Measurements from ENCODE around the gene ERG. TPM values are rescaled to one million over a fixed set of nuclear protein-coding genes. Genes with fewer than 3 reads are reported as not detected.
A peak's percentile ranks its signal among the peaks of the same experiment; 100 is the strongest.

Gene ERG
- total and polyA plus RNA-seq, 2 of the 13 experiments (the other 11 are each of a cell fraction or from before 2014, with no cell fraction given), result not detected

DNA sequence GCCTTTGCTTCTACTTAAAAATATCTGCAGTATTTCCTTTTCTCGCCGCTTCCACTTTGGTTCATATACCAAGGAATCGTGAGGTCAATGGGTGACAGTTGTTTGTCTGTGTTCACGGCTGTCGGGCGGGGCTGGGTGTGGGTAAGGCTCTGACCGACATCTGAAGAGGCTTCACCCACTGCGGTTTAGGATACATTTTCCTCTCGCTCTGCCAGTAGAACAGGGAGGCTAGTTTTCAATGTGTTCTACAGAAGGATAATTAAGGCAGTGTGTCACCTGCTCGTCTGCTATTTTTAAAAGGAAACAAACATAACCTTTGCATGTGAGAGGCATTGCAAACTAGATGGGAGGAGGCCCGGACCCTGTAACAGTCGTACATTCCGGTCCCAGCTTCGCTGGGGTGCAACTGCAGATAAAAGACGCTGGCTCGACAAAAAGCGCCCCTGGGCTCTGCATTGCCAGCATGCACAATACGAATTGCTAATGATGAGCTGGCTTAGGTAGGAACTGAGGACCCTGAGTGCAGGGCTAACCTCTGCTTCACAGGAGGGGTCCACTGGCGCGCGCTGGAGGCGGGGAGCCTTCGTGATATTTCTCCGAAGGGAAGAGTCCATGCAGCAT is 8.5 kb upstream of the ERG start:
- H3K4me3 ChIP-seq (replicated peaks in 1 of 3; ENCODE audit: insufficient read depth in 1 of 3, low read depth in 2 of 3, low read length in 3 of 3), result no peak overlapping the region
- ATAC-seq, result no peak
- peaks cover 17% of the 10 kb centered on the region for H3K4me1 ChIP-seq (ENCODE audit: insufficient read depth, low read length)
- TF ChIP-seq, protein P1, sequence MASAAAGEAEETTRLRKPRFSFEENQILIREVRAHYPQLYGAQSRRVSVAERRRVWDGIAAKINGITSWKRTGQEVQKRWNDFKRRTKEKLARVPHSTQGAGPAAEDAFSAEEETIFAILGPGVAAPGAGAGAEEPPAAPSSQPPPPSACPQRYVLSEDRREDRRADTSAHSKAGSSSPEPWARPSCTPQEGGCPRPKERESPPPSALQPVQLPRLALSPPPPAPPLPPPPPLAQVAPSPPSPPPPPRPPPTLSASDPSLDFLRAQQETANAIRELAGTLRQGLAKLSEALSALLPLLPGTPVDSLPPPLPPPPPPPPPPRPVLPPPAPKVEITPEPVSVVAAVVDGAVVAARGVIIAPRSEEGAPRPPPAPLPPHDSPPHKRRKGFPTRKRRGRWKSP (CRISPR knock-in tag; IDR thresholded peaks at IDR 0.05), result no peak
- no peak for TF ChIP-seq BHLHE40 (IDR thresholded peaks at IDR 0.05; ENCODE audit: low read length)
- TF ChIP-seq ZNF562 (CRISPR knock-in tag; IDR thresholded peaks at IDR 0.05; ENCODE audit: borderline replicate concordance), result no peak
- TF ChIP-seq KLF11 (CRISPR knock-in tag; IDR thresholded peaks at IDR 0.05), result no peak
- POLR2A ChIA-PET, result no interaction called here
- CTCF ChIA-PET (ENCODE audit: low intra/inter-chr PET ratio, low total read pairs), result interaction anchor here (1.9 kb wide), 1 partner anchor 205 kb away, joined by 13 read pairs; no protein-coding TSS in a partner anchor
- H3K36me3 ChIP-seq (replicated peaks in 1 of 2; ENCODE audit: control insufficient read depth in 1 of 2, insufficient read depth in 2 of 2, low read length in 2 of 2), result no peaks in the 10 kb centered on the region
- no peaks in the 10 kb centered on the region for H4K20me1 ChIP-seq (ENCODE audit: insufficient read depth, low read length)
- WGBS (ENCODE audit: low lambda C conversion rate), result 34% methylated on average over 18 of the region's 24 CpGs
- in situ Hi-C loops (cut with HindIII; ENCODE audit: extremely low pct_ligation_motif_present, low pct_unique_long_range_greater_than_20kb), result loop anchor here (10.0 kb wide), 2 partner anchors 198 to 628 kb away; no protein-coding TSS in a partner anchor
- no TSS peak for BruUV-seq (replicated peaks)
- intact Hi-C loops (cut with micrococcal nuclease; ENCODE audit: unreplicated experiment), result loop anchor here (5.0 kb wide), 1 partner anchor 121 kb away; no protein-coding TSS in a partner anchor
- FAIRE-seq, result no peak
- peaks cover 0 to 5% of the 10 kb centered on the region in 2 experiments; a peak in 2 of 5 replicates for H3K27me3 ChIP-seq (ENCODE audit: control insufficient read depth in 1 of 2, insufficient read depth in 2 of 2, low read length in 2 of 2)
- H3K4me2 ChIP-seq (ENCODE audit: low read depth, low read length), result peak overlapping the region; percentile 39
- no peaks in the 10 kb centered on the region for H3K79me2 ChIP-seq (ENCODE audit: insufficient read depth, low read length)
- H2AFZ ChIP-seq (ENCODE audit: low read length), result no peak overlapping the region
- no peak overlapping the region for H3K27ac ChIP-seq (ENCODE audit: extremely low read length, insufficient read depth, low read length)
- no peak overlapping the region for H3K9ac ChIP-seq (ENCODE audit: insufficient read depth, low read depth, low read length)
- H3K9me3 ChIP-seq (ENCODE audit: low read length), result no peaks in the 10 kb centered on the region
- DNase-seq (ENCODE audit: low spot score), result no peak

Data from HepG2 (cell line).